Measurements from ENCODE around the gene MGAT5. TPM values are rescaled to one million over a fixed set of nuclear protein-coding genes. Genes with fewer than 3 reads are reported as not detected.

Gene MGAT5
- total RNA-seq, 2 experiments from 2014 or later: 36.9 to 42.2 TPM

DNA sequence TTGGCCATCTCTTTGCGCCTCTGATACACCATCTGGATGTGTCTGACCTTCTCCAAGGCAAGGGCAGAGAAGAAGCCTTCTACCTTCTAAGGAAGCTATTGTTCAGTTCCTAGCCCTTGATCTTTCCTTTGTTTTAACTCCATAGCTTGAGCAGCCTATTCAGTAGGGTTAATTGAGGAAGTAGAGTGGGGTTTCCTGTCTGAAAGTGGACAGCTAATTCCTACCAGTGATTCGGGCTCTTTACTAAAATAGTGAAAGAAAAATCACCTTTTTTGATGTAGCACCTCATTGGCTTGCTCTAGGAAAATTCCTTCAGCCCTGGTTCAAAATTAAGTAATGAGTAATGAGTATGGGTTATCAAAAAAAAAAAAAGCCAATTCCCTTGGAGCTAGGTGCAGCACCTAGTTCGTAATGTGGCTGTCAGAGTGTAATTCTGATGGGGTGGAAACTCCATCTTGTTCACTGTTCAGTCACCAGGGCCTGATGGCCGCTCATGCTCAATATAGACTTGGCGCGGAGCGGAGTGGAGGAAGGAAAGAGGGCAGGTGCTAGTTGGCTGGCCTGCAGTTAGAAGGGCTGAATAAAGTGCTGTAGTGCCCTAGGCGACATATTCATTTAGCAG is 2.9 kb upstream of the MGAT5 start:
- H3K9me3 Mint-ChIP-seq: no peaks in the 10 kb centered on the region
- H3K27ac Mint-ChIP-seq: peak overlapping the region; percentile 69
- TF ChIP-seq, protein P1, sequence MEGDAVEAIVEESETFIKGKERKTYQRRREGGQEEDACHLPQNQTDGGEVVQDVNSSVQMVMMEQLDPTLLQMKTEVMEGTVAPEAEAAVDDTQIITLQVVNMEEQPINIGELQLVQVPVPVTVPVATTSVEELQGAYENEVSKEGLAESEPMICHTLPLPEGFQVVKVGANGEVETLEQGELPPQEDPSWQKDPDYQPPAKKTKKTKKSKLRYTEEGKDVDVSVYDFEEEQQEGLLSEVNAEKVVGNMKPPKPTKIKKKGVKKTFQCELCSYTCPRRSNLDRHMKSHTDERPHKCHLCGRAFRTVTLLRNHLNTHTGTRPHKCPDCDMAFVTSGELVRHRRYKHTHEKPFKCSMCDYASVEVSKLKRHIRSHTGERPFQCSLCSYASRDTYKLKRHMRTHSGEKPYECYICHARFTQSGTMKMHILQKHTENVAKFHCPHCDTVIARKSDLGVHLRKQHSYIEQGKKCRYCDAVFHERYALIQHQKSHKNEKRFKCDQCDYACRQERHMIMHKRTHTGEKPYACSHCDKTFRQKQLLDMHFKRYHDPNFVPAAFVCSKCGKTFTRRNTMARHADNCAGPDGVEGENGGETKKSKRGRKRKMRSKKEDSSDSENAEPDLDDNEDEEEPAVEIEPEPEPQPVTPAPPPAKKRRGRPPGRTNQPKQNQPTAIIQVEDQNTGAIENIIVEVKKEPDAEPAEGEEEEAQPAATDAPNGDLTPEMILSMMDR (IDR thresholded peaks at IDR 0.05): no peak
- DNase-seq (peak; percentile 39), ATAC-seq (peak; percentile 40)
- H3K27me3 Mint-ChIP-seq: no peaks in the 10 kb centered on the region
- H3K4me3 Mint-ChIP-seq: no peak overlapping the region
- peaks cover 22% of the 10 kb centered on the region for H3K36me3 Mint-ChIP-seq (ENCODE audit: low read depth)
- intact Hi-C loops (cut with micrococcal nuclease): loop anchor here (2.0 to 10.0 kb wide), 4 partner anchors 18 to 164 kb away; no protein-coding TSS in a partner anchor
- CTCF ChIA-PET: interaction anchor here (0.8 to 5.5 kb wide), 14 partner anchors 12 to 161 kb away, joined by 3 to 35 read pairs (median 4); no protein-coding TSS in a partner anchor
- H3K4me1 Mint-ChIP-seq (ENCODE audit: low read depth): peaks cover 93% of the 10 kb centered on the region
- POLR2A ChIA-PET: interaction anchor here (1.1 to 1.7 kb wide), 5 partner anchors 16 to 132 kb away, joined by 3 to 7 read pairs (median 3); no protein-coding TSS in a partner anchor

DNA sequence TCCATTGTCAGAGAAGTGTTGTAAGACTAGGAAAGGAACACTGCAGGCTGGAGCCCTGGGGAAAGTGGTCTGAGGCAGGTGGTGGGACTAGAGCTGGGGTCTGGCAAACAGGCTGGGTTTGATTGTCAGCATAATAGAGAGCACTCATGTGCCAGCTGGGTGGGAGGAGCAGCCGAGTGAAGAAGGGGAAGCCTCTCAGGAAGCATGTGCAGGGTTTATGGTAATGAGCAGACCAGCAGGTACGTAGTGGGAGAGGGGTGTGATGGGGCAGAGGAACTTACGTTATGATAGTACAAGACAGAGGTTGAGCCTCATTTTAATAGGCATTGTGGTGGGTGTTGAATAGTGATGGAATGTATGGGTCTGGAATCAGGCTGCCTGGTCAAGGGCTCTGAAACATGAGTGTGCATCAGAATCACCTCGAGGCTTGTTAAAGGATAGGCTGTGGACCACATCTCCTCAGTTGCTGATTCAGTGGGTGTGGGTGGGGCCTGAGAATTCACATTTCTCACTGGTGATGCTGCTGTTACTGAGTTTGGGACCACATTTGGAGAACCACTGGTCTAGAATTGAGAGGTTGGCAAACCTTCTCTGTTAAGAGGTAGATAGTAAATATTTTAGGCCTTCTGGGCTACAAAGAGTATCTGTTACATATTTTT is 1.7 kb upstream of the MGAT5 start:
- Mint-ChIP-seq H3K36me3 (ENCODE audit: low read depth) (peaks cover 22% of the 10 kb centered on the region), H3K4me1 (ENCODE audit: low read depth) (peaks cover 89% of the 10 kb centered on the region), H3K27me3 (no peaks in the 10 kb centered on the region), H3K9me3 (no peaks in the 10 kb centered on the region), H3K27ac (peak overlapping the region; percentile 68), H3K4me3 (no peak overlapping the region)
- ATAC-seq (peak; percentile 52), DNase-seq (peak; percentile 75)
- ChIA-PET CTCF (interaction anchor here (0.8 to 5.5 kb wide), 5 partner anchors 13 to 159 kb away, joined by 4 to 35 read pairs (median 4); no protein-coding TSS in a partner anchor), POLR2A (interaction anchor here (1.4 to 1.5 kb wide), 2 partner anchors 10 to 132 kb away, joined by 3 to 4 read pairs; no protein-coding TSS in a partner anchor)
- intact Hi-C loops (cut with micrococcal nuclease): loop anchor here (5.0 to 10.0 kb wide), 3 partner anchors 35 to 163 kb away; no protein-coding TSS in a partner anchor
- TF ChIP-seq, protein P1 (IDR thresholded peaks at IDR 0.05): no peak

DNA sequence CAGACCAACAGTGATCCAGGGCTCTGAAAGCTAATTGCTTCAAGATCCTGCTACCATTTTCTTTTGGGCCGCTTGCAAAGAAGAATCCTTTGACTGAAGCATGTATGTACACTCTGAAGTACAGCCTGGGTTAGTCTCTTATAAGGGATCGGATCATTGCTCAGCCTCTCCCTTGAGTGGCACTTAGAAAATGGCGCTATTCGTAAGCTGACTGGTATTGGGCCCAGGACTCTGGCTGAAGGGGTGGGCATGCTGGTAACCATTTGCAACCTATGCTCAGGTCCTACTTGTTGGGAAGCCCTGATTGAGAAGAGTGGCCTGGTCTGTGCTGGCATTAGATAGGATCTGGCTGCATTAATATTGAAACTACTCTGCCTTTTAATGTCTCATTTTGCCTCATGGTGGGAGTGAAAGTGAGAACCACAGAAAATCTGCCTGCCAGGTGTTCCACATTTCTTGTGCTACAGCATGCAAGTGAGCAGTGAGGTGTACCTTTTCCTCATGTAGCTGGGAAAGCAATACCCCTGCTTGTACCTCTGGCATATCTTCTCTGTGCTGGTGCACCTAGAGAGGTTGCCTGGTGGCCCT is 661 bp upstream of the MGAT5 start:
- CTCF ChIA-PET: interaction anchor here (1.0 to 5.5 kb wide), 6 partner anchors 8 to 134 kb away, joined by 3 to 35 read pairs (median 4); no protein-coding TSS in a partner anchor
- intact Hi-C loops (cut with micrococcal nuclease): loop anchor here (5.0 to 10.0 kb wide), 3 partner anchors 36 to 162 kb away; no protein-coding TSS in a partner anchor
- Mint-ChIP-seq H3K4me1 (ENCODE audit: low read depth) (peaks cover 89% of the 10 kb centered on the region), H3K27ac (peak overlapping the region; percentile 18), H3K4me3 (no peak overlapping the region), H3K27me3 (no peaks in the 10 kb centered on the region), H3K36me3 (ENCODE audit: low read depth) (peaks cover 22% of the 10 kb centered on the region), H3K9me3 (no peaks in the 10 kb centered on the region)
- peak; percentile 60 for DNase-seq
- TF ChIP-seq, protein P1 (IDR thresholded peaks at IDR 0.05): no peak
- POLR2A ChIA-PET: interaction anchor here (0.6 to 1.5 kb wide), 5 partner anchors 9 to 159 kb away, joined by 3 to 4 read pairs (median 4); no protein-coding TSS in a partner anchor
- peak; percentile 37 for ATAC-seq

DNA sequence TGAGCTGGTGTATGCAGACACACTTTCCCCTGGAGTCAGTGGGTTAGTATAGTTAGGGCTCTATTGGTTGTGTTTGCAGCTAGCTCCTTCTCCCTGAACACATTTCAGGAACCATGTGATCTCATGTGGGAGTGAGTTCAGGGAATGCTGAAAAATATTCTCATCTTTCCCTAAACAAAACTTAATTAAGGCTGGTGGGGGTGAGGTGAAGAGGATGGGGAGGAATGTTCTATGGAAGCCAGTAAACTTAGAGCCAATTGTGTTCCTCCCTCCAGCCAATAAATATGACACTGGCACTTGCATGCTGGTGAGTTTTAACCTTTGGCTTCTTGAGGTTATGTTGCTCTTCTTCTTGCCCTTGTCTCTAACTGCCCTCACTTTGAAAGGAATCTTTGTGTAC is 952 bp downstream of the MGAT5 start:
- H3K27me3 Mint-ChIP-seq: no peaks in the 10 kb centered on the region

More for the DNA sequence above, 952 bp downstream of the MGAT5 start:
- ChIA-PET POLR2A (interaction anchor here (1.3 kb wide), 1 partner anchor 20 kb away, joined by 3 read pairs; no protein-coding TSS in a partner anchor), CTCF (interaction anchor here (1.4 to 5.5 kb wide), 3 partner anchors 9 to 136 kb away, joined by 5 to 35 read pairs (median 10); no protein-coding TSS in a partner anchor)
- Mint-ChIP-seq H3K4me1 (ENCODE audit: low read depth) (peaks cover 89% of the 10 kb centered on the region), H3K4me3 (no peak overlapping the region), H3K27ac (no peak overlapping the region), H3K9me3 (no peaks in the 10 kb centered on the region), H3K36me3 (ENCODE audit: low read depth) (peaks cover 27% of the 10 kb centered on the region)
- intact Hi-C loops (cut with micrococcal nuclease): loop anchor here (5.0 to 10.0 kb wide), 3 partner anchors 37 to 160 kb away; no protein-coding TSS in a partner anchor
- DNase-seq: no peak
- no peak for ATAC-seq
- TF ChIP-seq, protein P1 (IDR thresholded peaks at IDR 0.05): no peak
